T-helper 17 cell (primary cell): ENCODE results near the gene USP6NL. TPM values are rescaled to one million over a fixed set of nuclear protein-coding genes. Genes with fewer than 3 reads are reported as not detected.

ENCODE experiments used
- ATAC-seq: fragments of 150-1000 bp; cut with Tn5 transposase; 2 replicates; pipeline ENCODE4 v1.10.0; 2021; ENCODE audit warnings: mild to moderate bottlenecking, moderate library complexity
- DNase-seq, 3 donors: peaks; one replicate each; pipeline versions ENCODE4 v3.0.0 to v3.0.0-alpha.2; 2020 to 2021
- H3K9me3 ChIP-seq: one replicate; pipeline ENCODE4 v1.7.0; 2013; ENCODE audit warnings: low read length, mild to moderate bottlenecking; ENCODE audit not compliant: control insufficient read depth, poor library complexity, severe bottlenecking
- H3K27ac Mint-ChIP-seq: one replicate; pipeline ENCODE4 v1.8.0; 2022; ENCODE audit warnings: mild to moderate bottlenecking, moderate library complexity, mixed read lengths
- H3K27me3 Mint-ChIP-seq: one replicate; pipeline ENCODE4 v1.8.0; 2022; ENCODE audit warnings: mixed read lengths
- H3K36me3 Mint-ChIP-seq: one replicate; pipeline ENCODE4 v1.8.0; 2022; ENCODE audit warnings: low read depth, mixed read lengths
- H3K4me1 Mint-ChIP-seq: one replicate; pipeline ENCODE4 v1.8.0; 2022; ENCODE audit warnings: mild to moderate bottlenecking, mixed read lengths
- H3K4me3 Mint-ChIP-seq: one replicate; pipeline ENCODE4 v1.8.0; 2022; ENCODE audit warnings: mild to moderate bottlenecking, moderate library complexity, mixed read lengths
- total RNA-seq, 4 donors: library from RNA in 2 of 4; stranded (reverse) in 2 of 4; gene quantifications; one replicate each; pipeline ENCODE4 v1.2.3 and lab custom pipeline; 2022 to 2026

Gene USP6NL
- total RNA-seq, 2 donors from 2014 or later: 2.5 to 5.6 TPM

- ATAC-seq: no peak
- no peak for DNase-seq
- Mint-ChIP-seq H3K4me1 (peaks cover 13% of the 10 kb centered on the region), H3K36me3 (peaks cover 6% of the 10 kb centered on the region), H3K27ac (no peak overlapping the region), H3K4me3 (no peak overlapping the region), H3K27me3 (peaks cover 4% of the 10 kb centered on the region)
- no peaks in the 10 kb centered on the region for H3K9me3 ChIP-seq
These were observed 130.8 kb downstream of the USP6NL start for GRCh38 chr10:11480687-11481086.

- no peak overlapping the region for H3K4me3 Mint-ChIP-seq
- H3K27me3 Mint-ChIP-seq: peaks cover 4% of the 10 kb centered on the region
- peaks cover 13% of the 10 kb centered on the region for H3K4me1 Mint-ChIP-seq
- ATAC-seq (no peak), DNase-seq (no peak)
- H3K9me3 ChIP-seq: no peaks in the 10 kb centered on the region
- peak overlapping the region; percentile 41 for H3K27ac Mint-ChIP-seq
- peaks cover 6% of the 10 kb centered on the region for H3K36me3 Mint-ChIP-seq
These were observed 132.2 kb downstream of the USP6NL start for GRCh38 chr10:11479300-11479699.

GRCh38 chr10:11478807-11479206 lies 132.6 kb downstream of the USP6NL start:
- Mint-ChIP-seq H3K27ac (peak overlapping the region; percentile 41), H3K4me1 (peaks cover 13% of the 10 kb centered on the region), H3K36me3 (peaks cover 6% of the 10 kb centered on the region), H3K4me3 (no peak overlapping the region), H3K27me3 (peaks cover 4% of the 10 kb centered on the region)
- H3K9me3 ChIP-seq: no peaks in the 10 kb centered on the region
- ATAC-seq: no peak
- DNase-seq: no peak

DNA sequence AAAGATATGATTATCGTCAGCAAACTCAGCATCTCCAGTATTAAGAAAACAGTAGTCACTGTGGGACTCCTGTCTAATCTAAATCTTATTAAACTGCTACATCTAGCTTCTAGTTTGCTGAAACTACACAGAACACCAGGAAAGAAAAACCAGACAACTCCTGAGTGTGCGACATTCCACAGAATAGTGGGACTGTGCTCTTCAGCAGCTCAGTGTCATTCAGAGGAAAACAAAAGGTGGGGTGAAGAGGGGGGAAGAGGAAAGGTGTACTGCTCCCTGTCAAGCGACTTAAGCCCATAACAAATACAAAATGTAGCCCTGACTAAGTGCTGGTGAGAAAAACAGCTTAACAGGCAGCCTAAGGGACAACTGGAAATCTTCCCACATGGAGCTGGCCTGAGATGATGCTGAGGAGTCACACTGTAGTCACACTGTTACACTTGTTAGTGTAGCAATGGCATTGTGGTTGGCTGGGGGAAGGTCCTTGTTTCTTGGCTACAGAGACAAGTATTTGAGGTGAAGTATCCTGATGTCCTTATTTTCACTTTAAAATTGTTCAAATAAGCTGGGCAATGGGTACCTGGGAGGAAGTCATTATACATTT lies 135.5 kb downstream of the USP6NL start:
- ATAC-seq (no peak), DNase-seq (no peak)
- H3K9me3 ChIP-seq: no peaks in the 10 kb centered on the region
- Mint-ChIP-seq H3K27ac (no peak overlapping the region), H3K36me3 (peaks cover 5% of the 10 kb centered on the region), H3K27me3 (no peaks in the 10 kb centered on the region), H3K4me3 (no peak overlapping the region), H3K4me1 (peaks cover 10% of the 10 kb centered on the region)

DNA sequence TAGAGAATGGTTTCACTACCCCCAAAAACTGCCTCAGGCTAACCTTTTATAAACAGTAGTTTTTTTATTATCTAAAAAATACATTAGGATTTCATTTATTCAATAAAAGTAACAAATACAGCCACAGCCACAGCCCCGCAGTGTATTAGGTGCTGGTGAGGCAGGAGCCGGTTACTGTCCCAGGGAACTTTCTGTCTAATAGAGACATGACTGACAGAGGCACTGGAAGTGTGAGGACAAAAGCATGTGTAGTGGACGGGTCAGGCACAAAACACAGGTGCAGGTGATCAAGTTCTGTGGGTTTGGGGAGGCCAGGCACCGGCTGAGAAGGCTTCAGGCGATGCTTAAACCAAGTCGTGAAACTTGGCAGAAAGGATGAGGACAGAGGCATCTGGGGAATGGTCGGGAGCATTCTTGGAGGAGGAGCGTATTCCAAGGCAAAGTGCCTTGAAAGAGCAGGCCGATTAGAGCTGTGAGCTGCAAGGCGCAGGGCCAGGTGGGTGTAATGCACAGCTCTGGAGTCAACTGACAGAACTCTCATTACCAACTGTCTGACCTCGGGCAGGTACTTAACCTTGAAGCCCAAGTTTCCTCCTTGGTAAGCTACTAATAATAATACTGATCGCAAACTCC lies 138.2 kb downstream of the USP6NL start:
- ATAC-seq (no peak), DNase-seq (no peak)
- peaks cover 4% of the 10 kb centered on the region for H3K4me1 Mint-ChIP-seq
- no peaks in the 10 kb centered on the region for H3K27me3 Mint-ChIP-seq
- no peak overlapping the region for H3K4me3 Mint-ChIP-seq
- no peak overlapping the region for H3K27ac Mint-ChIP-seq
- no peaks in the 10 kb centered on the region for H3K36me3 Mint-ChIP-seq
- no peaks in the 10 kb centered on the region for H3K9me3 ChIP-seq

DNA sequence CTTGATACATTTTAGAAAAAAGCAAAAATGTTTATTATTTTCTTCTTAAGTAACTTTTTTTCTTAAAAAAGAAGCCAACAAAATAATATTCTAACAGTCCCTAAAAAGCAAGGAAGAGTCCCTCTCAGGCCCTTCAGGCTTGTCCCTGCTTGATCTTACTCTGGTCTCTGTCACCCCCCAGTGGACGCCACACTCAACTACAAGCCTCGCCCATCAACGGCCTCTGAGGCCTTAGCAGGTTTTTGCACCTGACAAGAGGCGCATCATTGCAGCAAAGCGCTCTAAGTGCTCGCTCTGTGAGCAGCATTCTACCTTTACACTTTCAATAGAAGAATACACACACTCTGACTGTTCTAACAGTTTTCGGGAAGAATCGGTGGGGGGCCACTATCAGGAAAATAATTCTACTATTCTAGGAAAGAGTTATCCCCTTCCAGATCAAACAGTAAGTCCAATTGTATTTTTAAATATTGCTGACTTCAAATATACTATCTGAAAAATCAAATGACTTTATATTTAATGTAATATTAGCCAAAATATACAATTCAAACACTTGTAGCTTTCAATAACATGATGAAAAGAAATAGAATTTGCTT lies 139.2 kb downstream of the USP6NL start:
- Mint-ChIP-seq H3K27me3 (no peaks in the 10 kb centered on the region), H3K36me3 (no peaks in the 10 kb centered on the region), H3K4me1 (peaks cover 4% of the 10 kb centered on the region), H3K27ac (no peak overlapping the region), H3K4me3 (no peak overlapping the region)
- DNase-seq (peak; percentile 46 to 67 (median 50)), ATAC-seq (peak; percentile 91)
- no peaks in the 10 kb centered on the region for H3K9me3 ChIP-seq

- Mint-ChIP-seq H3K36me3 (no peaks in the 10 kb centered on the region), H3K27me3 (no peaks in the 10 kb centered on the region), H3K4me1 (peaks cover 6% of the 10 kb centered on the region), H3K27ac (no peak overlapping the region), H3K4me3 (no peak overlapping the region)
- no peak for DNase-seq
- no peaks in the 10 kb centered on the region for H3K9me3 ChIP-seq
- no peak for ATAC-seq
These were observed 141.7 kb downstream of the USP6NL start for GRCh38 chr10:11469575-11470391.

DNA sequence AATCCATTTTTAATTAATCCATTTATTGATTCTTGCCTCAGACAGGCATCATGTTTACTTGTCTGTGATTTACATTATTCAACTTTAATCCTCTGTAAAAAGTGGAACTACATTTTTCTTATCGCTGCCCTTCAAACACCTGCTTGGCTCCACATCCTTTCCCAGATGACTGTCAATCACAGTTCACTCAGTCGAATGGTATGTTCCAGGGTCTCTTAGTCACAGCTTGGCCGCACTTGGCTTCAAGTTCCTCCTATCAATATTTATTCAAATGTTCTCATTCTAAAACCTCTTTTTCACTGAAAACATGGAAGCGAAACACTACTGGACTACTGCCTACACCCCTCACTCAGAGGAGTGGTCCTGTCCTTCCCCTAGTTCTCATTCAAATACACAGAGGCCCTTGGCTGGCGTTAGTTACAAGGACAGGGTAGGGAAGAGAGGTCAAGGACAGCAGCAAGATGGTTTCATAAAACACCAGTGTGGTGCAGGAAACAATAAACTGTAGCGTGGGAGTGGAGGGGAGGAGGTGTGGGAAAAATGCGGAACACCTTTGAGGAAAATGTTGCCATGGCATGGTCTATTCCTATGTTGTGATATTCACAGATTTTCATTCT lies 143.2 kb downstream of the USP6NL start:
- Mint-ChIP-seq H3K4me3 (no peak overlapping the region), H3K36me3 (no peaks in the 10 kb centered on the region), H3K4me1 (peaks cover 10% of the 10 kb centered on the region), H3K27ac (no peak overlapping the region), H3K27me3 (no peaks in the 10 kb centered on the region)
- no peak for ATAC-seq
- no peaks in the 10 kb centered on the region for H3K9me3 ChIP-seq
- no peak for DNase-seq

DNA sequence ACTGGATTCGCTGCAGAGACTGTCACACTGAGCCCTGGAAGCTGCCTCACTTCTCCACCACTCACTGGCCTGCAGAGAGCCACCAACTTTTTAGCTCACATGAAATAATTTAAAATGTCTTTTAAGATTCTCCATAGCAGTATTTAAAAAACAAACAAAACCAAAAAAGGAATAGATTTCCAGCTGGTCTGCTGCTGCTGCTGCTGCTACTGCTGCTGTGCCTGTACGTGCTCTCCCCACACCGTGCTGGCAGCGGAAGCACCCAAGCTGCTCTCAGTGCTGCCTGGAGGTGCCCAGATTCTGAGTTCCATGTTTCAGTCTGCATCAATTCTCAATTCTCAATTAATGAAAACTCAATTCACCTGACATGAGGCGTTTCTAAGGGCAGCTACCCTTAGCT lies 146.0 kb downstream of the USP6NL start:
- ATAC-seq: no peak
- H3K36me3 Mint-ChIP-seq: no peaks in the 10 kb centered on the region
- H3K4me1 Mint-ChIP-seq: peaks cover 7% of the 10 kb centered on the region
- no peaks in the 10 kb centered on the region for H3K9me3 ChIP-seq
- H3K27ac Mint-ChIP-seq: peak overlapping the region; percentile 9
- no peak overlapping the region for H3K4me3 Mint-ChIP-seq
- no peaks in the 10 kb centered on the region for H3K27me3 Mint-ChIP-seq
- no peak for DNase-seq

DNA sequence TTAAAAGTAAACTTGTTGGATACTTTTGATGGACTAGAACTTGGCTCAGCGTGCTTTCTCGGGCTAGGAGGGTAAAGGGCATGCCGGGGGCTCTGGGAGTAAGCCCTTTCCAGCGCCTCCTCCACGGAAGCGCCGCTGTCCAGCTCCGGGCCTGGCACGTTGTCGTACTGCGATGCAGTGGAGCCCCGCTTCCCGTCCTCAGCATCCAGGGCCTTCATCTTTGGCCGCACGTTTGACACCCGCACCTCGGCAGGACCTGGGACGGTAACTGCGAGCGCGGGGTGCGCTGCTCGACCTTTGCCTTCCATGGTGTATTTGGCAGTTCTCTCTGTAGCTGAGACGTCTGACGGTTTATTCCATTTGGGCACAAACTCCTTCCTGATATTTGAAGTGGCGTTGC lies 148.3 kb downstream of the USP6NL start:
- peaks cover 5% of the 10 kb centered on the region for H3K4me1 Mint-ChIP-seq
- ATAC-seq (no peak), DNase-seq (no peak)
- no peaks in the 10 kb centered on the region for H3K9me3 ChIP-seq
- no peak overlapping the region for H3K27ac Mint-ChIP-seq
- H3K27me3 Mint-ChIP-seq: no peaks in the 10 kb centered on the region
- H3K36me3 Mint-ChIP-seq: no peaks in the 10 kb centered on the region
- no peak overlapping the region for H3K4me3 Mint-ChIP-seq

GRCh38 chr10:11462071-11462470 lies 149.4 kb downstream of the USP6NL start:
- no peaks in the 10 kb centered on the region for H3K27me3 Mint-ChIP-seq
- peak overlapping the region; percentile 64 for H3K4me3 Mint-ChIP-seq
- no peak overlapping the region for H3K27ac Mint-ChIP-seq
- no peaks in the 10 kb centered on the region for H3K36me3 Mint-ChIP-seq
- H3K4me1 Mint-ChIP-seq: peaks cover 10% of the 10 kb centered on the region
- no peak for DNase-seq
- ATAC-seq: no peak
- no peaks in the 10 kb centered on the region for H3K9me3 ChIP-seq

GRCh38 chr10:11457336-11457735 lies 154.1 kb downstream of the USP6NL start:
- no peaks in the 10 kb centered on the region for H3K36me3 Mint-ChIP-seq
- no peak for DNase-seq
- H3K4me3 Mint-ChIP-seq: no peak overlapping the region
- ATAC-seq: no peak
- H3K4me1 Mint-ChIP-seq: peaks cover 4% of the 10 kb centered on the region
- no peak overlapping the region for H3K27ac Mint-ChIP-seq
- H3K9me3 ChIP-seq: no peaks in the 10 kb centered on the region
- H3K27me3 Mint-ChIP-seq: no peaks in the 10 kb centered on the region

GRCh38 chr10:11454958-11455566 lies 156.4 kb downstream of the USP6NL start:
- H3K27me3 Mint-ChIP-seq: no peaks in the 10 kb centered on the region
- ATAC-seq: peak; percentile 33
- no peak overlapping the region for H3K27ac Mint-ChIP-seq
- H3K4me3 Mint-ChIP-seq: no peak overlapping the region
- H3K4me1 Mint-ChIP-seq: peaks cover 8% of the 10 kb centered on the region
- H3K36me3 Mint-ChIP-seq: no peaks in the 10 kb centered on the region
- H3K9me3 ChIP-seq: no peaks in the 10 kb centered on the region
- no peak for DNase-seq
